ENCODE results near the gene PPP2R2C. TPM values are rescaled to one million over a fixed set of nuclear protein-coding genes. Genes with fewer than 3 reads are reported as not detected.
A peak's percentile ranks its signal among the peaks of the same experiment; 100 is the strongest.

Gene PPP2R2C
- polyA plus RNA-seq, 10 donors: 0.24 to 4.2 (median 0.32) TPM

- no peak for DNase-seq
Measured at GRCh38 chr4:6367371-6367851, 105.0 kb downstream of the PPP2R2C start.

GRCh38 chr4:6366581-6366980 is 105.8 kb downstream of the PPP2R2C start:
- DNase-seq: no peak

DNA sequence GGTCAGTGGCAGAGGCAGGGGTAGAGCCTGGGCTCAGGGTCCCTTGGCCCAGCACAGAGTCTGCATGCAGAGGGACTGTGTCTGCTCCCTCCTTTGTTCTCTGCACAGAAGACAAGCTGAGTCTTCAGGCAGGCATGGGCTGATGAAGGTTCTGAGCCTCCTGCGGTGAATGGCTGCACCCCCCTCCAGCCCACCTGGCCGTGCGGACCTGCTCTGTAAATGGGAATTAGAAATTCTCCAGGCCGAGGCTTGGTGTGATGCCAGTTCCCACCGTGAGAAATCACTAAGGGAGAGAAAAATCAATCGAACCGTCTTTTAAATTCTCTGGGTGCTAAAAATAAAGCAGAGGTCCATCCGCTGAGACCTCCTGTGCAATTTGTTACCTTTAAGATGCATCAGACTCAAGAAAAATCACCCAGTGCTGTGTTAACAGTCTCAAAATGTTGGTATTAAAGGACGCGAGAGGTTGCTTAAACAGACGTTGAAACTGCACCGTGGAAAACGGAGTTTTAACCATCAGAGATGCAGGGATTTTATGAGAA is 106.8 kb downstream of the PPP2R2C start:
- DNase-seq: no peak

GRCh38 chr4:6364581-6364980 is 107.8 kb downstream of the PPP2R2C start:
- no peak for DNase-seq

- DNase-seq: no peak
Measured at GRCh38 chr4:6364146-6364545, 108.3 kb downstream of the PPP2R2C start.

GRCh38 chr4:6362896-6363295 is 109.5 kb downstream of the PPP2R2C start:
- peak in 2 of 3 donors; percentile 40 to 44 for DNase-seq

GRCh38 chr4:6362243-6362885 is 110.0 kb downstream of the PPP2R2C start:
- DNase-seq: no peak

GRCh38 chr4:6361076-6361784 is 111.2 kb downstream of the PPP2R2C start:
- DNase-seq: no peak

- no peak for DNase-seq
Measured at GRCh38 chr4:6360385-6360784, 112.0 kb downstream of the PPP2R2C start.

DNA sequence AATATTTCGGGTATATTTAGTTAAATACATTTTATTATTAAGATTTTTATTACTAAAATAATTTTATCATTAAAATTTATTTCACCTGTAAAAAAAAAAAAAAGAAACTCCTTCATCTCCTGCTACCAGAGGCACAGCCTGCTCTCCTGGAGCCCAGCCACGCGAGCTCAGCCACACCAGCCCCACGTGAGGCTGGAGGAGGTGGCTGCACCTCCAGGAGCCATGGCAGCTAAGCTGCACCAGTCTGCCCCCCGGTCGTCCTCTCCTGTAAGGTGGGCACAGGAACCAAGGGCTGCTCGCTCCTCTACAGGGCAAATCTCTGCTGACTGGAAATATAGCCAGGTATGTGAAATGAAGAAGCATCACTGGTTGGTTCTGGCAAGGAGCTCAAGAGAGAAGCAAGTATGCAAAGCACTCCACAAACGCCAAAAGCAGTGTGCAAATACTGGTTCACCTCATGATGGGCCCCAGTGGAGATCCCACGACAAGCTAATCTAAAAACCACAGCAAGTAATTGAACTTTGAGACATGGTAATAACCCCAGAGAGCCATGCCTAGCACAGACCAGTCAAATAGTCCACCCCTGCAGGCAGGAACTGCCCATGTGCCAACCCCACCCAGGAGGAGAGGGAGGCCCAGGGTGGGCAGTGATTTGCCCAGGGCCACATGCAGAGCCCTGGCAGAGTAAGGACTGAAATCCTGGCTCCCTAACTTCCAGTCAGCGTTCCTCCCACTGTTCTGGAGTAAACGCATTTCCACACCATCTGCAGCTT is 112.7 kb downstream of the PPP2R2C start:
- no peak for DNase-seq

DNA sequence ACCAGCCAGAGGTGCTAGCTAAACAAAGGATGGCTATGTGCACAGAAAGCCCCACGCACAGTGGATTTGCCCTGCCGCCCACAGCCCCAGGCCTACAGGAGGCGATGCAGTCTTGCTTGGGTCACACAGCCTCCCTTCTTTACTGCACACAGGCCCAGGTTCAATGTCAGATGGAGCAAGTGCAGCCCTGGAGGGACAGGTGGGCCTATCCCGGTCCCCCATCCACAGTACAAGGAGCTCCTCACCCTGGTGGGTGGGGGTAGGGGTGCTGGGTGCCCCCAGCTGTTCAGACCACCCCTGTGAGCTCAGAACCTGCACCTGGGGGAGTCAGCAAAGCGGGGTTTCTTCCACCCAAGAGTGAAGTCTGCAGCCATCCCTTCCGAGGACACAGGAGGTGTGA is 114.9 kb downstream of the PPP2R2C start:
- no peak for DNase-seq

GRCh38 chr4:6356076-6356560 is 116.3 kb downstream of the PPP2R2C start:
- DNase-seq: no peak

- no peak for DNase-seq
Measured at GRCh38 chr4:6355052-6355451, 117.4 kb downstream of the PPP2R2C start.

DNA sequence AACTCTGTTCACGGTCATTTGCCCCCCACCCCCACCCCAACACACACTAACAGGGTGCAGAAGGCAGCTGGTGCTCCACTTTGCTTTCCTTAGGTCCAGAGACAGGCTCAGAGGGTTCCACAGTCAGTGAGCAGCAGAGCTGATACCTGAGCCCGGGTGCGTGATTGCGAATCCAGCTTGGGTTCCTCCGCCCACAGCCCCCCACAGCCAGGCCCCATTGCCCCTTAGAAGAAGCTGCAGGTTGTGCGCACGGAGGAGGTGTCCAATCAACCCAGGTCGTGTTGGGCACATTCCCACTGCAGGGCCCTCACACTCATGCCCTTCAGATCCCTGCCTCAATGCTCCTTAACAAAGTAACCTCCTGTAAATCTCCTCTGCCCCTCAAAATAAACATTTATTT is 117.8 kb downstream of the PPP2R2C start:
- no peak for DNase-seq

DNA sequence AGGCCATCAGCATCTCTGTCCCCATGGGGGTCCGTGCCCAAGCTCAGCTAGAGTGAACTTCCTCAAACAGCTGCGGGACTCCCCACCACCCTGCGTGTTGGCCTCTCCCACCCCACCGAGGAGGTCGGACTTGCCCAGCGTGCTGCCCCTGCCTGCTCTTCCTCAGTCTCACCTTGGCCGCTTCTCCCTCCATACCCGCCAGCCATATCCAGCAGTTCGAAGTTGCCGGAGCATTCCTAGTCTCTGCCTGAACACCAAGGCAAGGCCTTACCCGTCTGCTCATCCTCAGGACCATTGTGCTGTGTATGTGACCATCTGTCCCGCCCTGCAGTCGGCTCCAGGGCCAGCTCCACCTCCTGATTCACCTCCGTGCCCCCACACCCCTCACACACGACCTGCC is 118.3 kb downstream of the PPP2R2C start:
- no peak for DNase-seq

DNA sequence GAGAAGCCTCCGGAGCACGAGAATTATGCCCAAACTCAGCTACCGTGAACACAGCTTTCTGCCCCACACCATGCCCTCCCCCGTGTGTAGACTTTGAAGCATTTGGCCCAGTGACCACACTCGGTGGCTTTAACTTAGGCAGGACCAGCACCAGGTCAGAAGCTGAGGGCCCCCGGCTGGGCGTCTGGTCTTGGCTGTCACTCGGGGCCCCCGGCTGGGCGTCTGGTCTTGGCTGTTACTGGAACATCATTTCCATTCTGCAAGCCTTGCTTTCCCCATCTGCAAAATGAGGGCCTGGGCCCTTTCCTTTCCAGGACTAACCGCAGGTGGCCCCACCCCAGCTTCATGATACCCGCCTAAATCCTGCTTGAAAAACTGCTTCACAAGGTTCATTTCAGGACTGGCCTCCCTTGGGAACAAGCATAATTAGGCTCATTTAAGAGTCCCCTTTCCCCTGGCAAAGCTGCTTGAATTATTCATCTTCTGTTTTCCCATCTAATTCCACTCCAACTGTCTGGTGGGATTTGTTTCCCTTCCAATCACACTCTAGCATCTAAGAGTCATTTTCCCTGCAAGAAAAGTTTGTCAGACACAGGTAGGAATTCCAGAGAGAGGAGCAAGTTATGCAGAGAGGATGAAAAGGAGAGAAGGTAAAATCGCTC is 120.3 kb downstream of the PPP2R2C start:
- no peak for DNase-seq

GRCh38 chr4:6351246-6352000 is 121.0 kb downstream of the PPP2R2C start:
- DNase-seq: no peak

GRCh38 chr4:6350646-6351045 is 121.8 kb downstream of the PPP2R2C start:
- no peak for DNase-seq

- peak in 2 of 3 donors; percentile 21 to 46 for DNase-seq
Measured at GRCh38 chr4:6349896-6350603, 122.4 kb downstream of the PPP2R2C start.

GRCh38 chr4:6348408-6348807 is 124.0 kb downstream of the PPP2R2C start:
- no peak for DNase-seq
